AG04450 (cell line): ENCODE data around the gene HES1. TPM values are rescaled to one million over a fixed set of nuclear protein-coding genes. Genes with fewer than 3 reads are reported as not detected.

Source experiments
- CTCF ChIA-PET: fragments of 300-600, 350-600 bp; formaldehyde crosslinking; extraction: SDS; loops from one replicate; lab custom pipeline; 2022; ENCODE audit warnings: antibody characterized with exemption, inconsistent platforms; lab: Charles Lee
- POLR2A ChIA-PET: fragments of 350-600 bp; formaldehyde crosslinking; extraction: SDS; loops from one replicate; lab custom pipeline; 2021; ENCODE audit warnings: antibody characterized with exemption, inconsistent platforms; lab: Yijun Ruan, JAX
- DNase-seq: peaks from one replicate; pipeline ENCODE4 v3.0.0-alpha.2; 2011; ENCODE audit warnings: low read depth, low spot score
- H3K27ac ChIP-seq: one replicate; pipeline ENCODE4 v1.5.1; 2012; ENCODE audit warnings: low read depth, low read length, control low read depth
- H3K27me3 ChIP-seq: one replicate; pipeline ENCODE4 v1.6.0; 2012; ENCODE audit warnings: low read length; ENCODE audit not compliant: control insufficient read depth, insufficient read depth
- H3K4me3 ChIP-seq: 2 replicates; pipeline ENCODE4 v1.5.1; 2011; ENCODE audit warnings: mild to moderate bottlenecking, low read depth, low read length, control low read depth
- H3K9me3 ChIP-seq: 2 replicates; pipeline ENCODE4 v1.5.1; 2012; ENCODE audit warnings: low read length; ENCODE audit not compliant: control insufficient read depth, insufficient read depth
- CTCF ChIP-seq: IDR thresholded peaks from 2 replicates; pipeline ENCODE4 v1.5.1; 2011; ENCODE audit warnings: low read depth, low read length, control low read depth, inconsistent platforms
- polyA plus RNA-seq: library from polyadenylated mRNA; depleted of rRNA; stranded (reverse); fragments of >200 nt; gene quantifications from 2 replicates; pipeline ENCODE4 v1.2.3, GENCODE V29; 2011

The HES1 gene
- polyA plus RNA-seq, 1 experiment = 1.3 TPM

GRCh38 chr3:194130188-194130587 lies 5.8 kb upstream of the HES1 start:
- H3K27ac ChIP-seq = no peak overlapping the region
- H3K9me3 ChIP-seq = no peaks in the 10 kb centered on the region
- no peak for DNase-seq
- TF ChIP-seq CTCF = no peak
- H3K27me3 ChIP-seq = peaks cover 43% of the 10 kb centered on the region
- no peak overlapping the region for H3K4me3 ChIP-seq
- POLR2A ChIA-PET = no interaction called here
- CTCF ChIA-PET = interaction anchor here (1.4 to 1.6 kb wide), 2 partner anchors 186 to 349 kb away, joined by 5 to 6 read pairs; no protein-coding TSS in a partner anchor

- Histone ChIP-seq H3K27ac (no peak overlapping the region), H3K9me3 (no peaks in the 10 kb centered on the region), H3K27me3 (peaks cover 39% of the 10 kb centered on the region), H3K4me3 (no peak overlapping the region)
- TF ChIP-seq CTCF = no peak
- ChIA-PET CTCF (interaction anchor here (0.6 to 1.6 kb wide), 8 partner anchors 20 to 350 kb away, joined by 3 to 14 read pairs (median 4); no protein-coding TSS in a partner anchor), POLR2A (interaction anchor here (0.7 kb wide), 1 partner anchor 14 kb away, joined by 4 read pairs; no protein-coding TSS in a partner anchor)
- DNase-seq = no peak
These were observed 5.0 kb upstream of the HES1 start for GRCh38 chr3:194130807-194131589.

- Histone ChIP-seq H3K27me3 (peaks cover 35% of the 10 kb centered on the region), H3K9me3 (no peaks in the 10 kb centered on the region; the same call in 1 of the 2 replicates), H3K4me3 (no peak overlapping the region), H3K27ac (no peak overlapping the region)
- CTCF ChIA-PET = no interaction called here
- POLR2A ChIA-PET = no interaction called here
- DNase-seq = no peak
- TF ChIP-seq CTCF = no peak
These were observed 3.3 kb upstream of the HES1 start for GRCh38 chr3:194132465-194133286.

- Histone ChIP-seq H3K27me3 (peaks cover 31% of the 10 kb centered on the region), H3K9me3 (no peaks in the 10 kb centered on the region; the same call in 1 of the 2 replicates), H3K4me3 (peak overlapping the region; percentile 46), H3K27ac (peak overlapping the region; percentile 31)
- TF ChIP-seq CTCF = no peak
- POLR2A ChIA-PET = interaction anchor here (0.6 to 1.4 kb wide), 2 partner anchors 62 to 131 kb away, joined by 3 to 9 read pairs; no protein-coding TSS in a partner anchor
- CTCF ChIA-PET = no interaction called here
- no peak for DNase-seq
These were observed 2.2 kb upstream of the HES1 start for GRCh38 chr3:194133661-194134230.
